OCI-LY3 (cell line): ENCODE measurements around the gene PITPNC1.
"Not testable (repeated sequence)": the region's sequence is repeated elsewhere in the genome, so short reads cannot be mapped to it uniquely, and the experiment has no call there.

Source experiments
- H2AFZ ChIP-seq: fragments of 200-600, 300-600 bp; shearing (Covaris generic); 2 replicates; pipeline ENCODE4 v1.6.0; 2014; ENCODE audit warnings: antibody characterized with exemption, low read depth, low read length
- H3K27ac ChIP-seq: fragments of 200-600, 300-600 bp; sonication (generic); 2 replicates; pipeline ENCODE4 v1.5.1; 2014; ENCODE audit warnings: mild to moderate bottlenecking, low read length, moderate library complexity, mixed read lengths
- H3K27me3 ChIP-seq: fragments of 200-600, 300-600 bp; sonication (generic); 2 replicates; pipeline ENCODE4 v1.6.1; 2014; ENCODE audit warnings: low read depth, low read length, mixed read lengths
- H3K36me3 ChIP-seq: fragments of 200-600, 300-600 bp; sonication (generic); replicated peaks from 2 replicates; pipeline ENCODE3; 2014; ENCODE audit warnings: low read depth, low read length, mixed read lengths
- H3K4me1 ChIP-seq: fragments of 300-600, 200-600 bp; sonication (generic); 2 replicates; pipeline ENCODE4 v1.6.1; 2014; ENCODE audit warnings: low read length, mixed read lengths
- H3K4me2 ChIP-seq: fragments of 200-600, 300-600 bp; sonication (generic); 2 replicates; pipeline ENCODE4 v1.6.1; 2014; ENCODE audit warnings: low read length, mixed read lengths
- H3K4me3 ChIP-seq: fragments of 300-600, 200-600 bp; sonication (generic); 2 replicates; pipeline ENCODE4 v1.5.1; 2014; ENCODE audit warnings: antibody characterized with exemption, mild to moderate bottlenecking, low read length, moderate library complexity
- H3K79me2 ChIP-seq: fragments of 300-600, 200-600 bp; shearing (Covaris generic); 2 replicates; pipeline ENCODE4 v1.6.1; 2014; ENCODE audit warnings: mild to moderate bottlenecking, low read length, mixed read lengths
- H3K9ac ChIP-seq: fragments of 300-600, 200-600 bp; shearing (Covaris generic); 2 replicates; pipeline ENCODE4 v1.6.0; 2014; ENCODE audit warnings: mild to moderate bottlenecking, low read length, moderate library complexity
- H3K9me3 ChIP-seq: fragments of 200-600, 300-600 bp; shearing (Covaris generic); 2 replicates; pipeline ENCODE4 v1.6.1; 2014; ENCODE audit warnings: low read length, mixed read lengths; ENCODE audit not compliant: insufficient read depth
- H4K20me1 ChIP-seq: fragments of 200-600, 300-600 bp; sonication (generic); 2 replicates; pipeline ENCODE4 v1.6.1; 2016; ENCODE audit warnings: low read length, mixed read lengths; ENCODE audit not compliant: insufficient read depth
- CTCF ChIP-seq: fragments of 200-600, 300-600 bp; sonication (generic); IDR thresholded peaks from 2 replicates; pipeline ENCODE4 v1.5.1; 2014; ENCODE audit warnings: antibody characterized with exemption, low read length, low read depth
- EZH2phosphoT487 ChIP-seq: fragments of 200-600 bp; shearing (Covaris generic); IDR thresholded peaks from 2 replicates; pipeline ENCODE4 v1.6.1; 2018; ENCODE audit warnings: antibody characterized with exemption, mixed run types, low read depth

PITPNC1 gene

GRCh38 chr17:67336859-67337258 is 40.2 kb upstream of the PITPNC1 start:
- no peaks in the 10 kb centered on the region for H3K79me2 ChIP-seq
- no peaks in the 10 kb centered on the region for H4K20me1 ChIP-seq
- H3K27ac ChIP-seq, result no peak overlapping the region
- H3K36me3 ChIP-seq, result peaks cover 31% of the 10 kb centered on the region
- 0 out of 2 replicates have a peak, but pooled peaks cover 2% of the 10 kb centered on the region for H3K4me1 ChIP-seq
- H3K9ac ChIP-seq, result no peak overlapping the region
- no peaks in the 10 kb centered on the region for H3K9me3 ChIP-seq
- H2AFZ ChIP-seq, result no peak overlapping the region
- no peak overlapping the region for H3K4me3 ChIP-seq
- TF ChIP-seq CTCF, result no peak
- no peak for TF ChIP-seq EZH2phosphoT487
- no peak overlapping the region for H3K4me2 ChIP-seq
- no peaks in the 10 kb centered on the region for H3K27me3 ChIP-seq

- not testable (repeated sequence) for H3K9ac ChIP-seq, H3K27me3 ChIP-seq, H4K20me1 ChIP-seq, H3K9me3 ChIP-seq, H3K79me2 ChIP-seq, H2AFZ ChIP-seq, H3K4me1 ChIP-seq, H3K4me2 ChIP-seq, H3K4me3 ChIP-seq, H3K27ac ChIP-seq
- H3K36me3 ChIP-seq, result peaks cover 44% of the 10 kb centered on the region
Measured at GRCh38 chr17:67338353-67338752, 38.7 kb upstream of the PITPNC1 start.

GRCh38 chr17:67343237-67343636 is 33.8 kb upstream of the PITPNC1 start:
- no peak overlapping the region for H2AFZ ChIP-seq
- H3K4me1 ChIP-seq, result 0 out of 2 replicates have a peak, but pooled peaks cover 2% of the 10 kb centered on the region
- H3K27me3 ChIP-seq, result no peaks in the 10 kb centered on the region
- no peaks in the 10 kb centered on the region for H3K9me3 ChIP-seq
- no peak overlapping the region for H3K4me3 ChIP-seq
- H3K79me2 ChIP-seq, result no peaks in the 10 kb centered on the region
- no peak overlapping the region for H3K4me2 ChIP-seq
- H3K36me3 ChIP-seq, result peaks cover 67% of the 10 kb centered on the region
- no peak overlapping the region for H3K9ac ChIP-seq
- TF ChIP-seq CTCF (no peak), EZH2phosphoT487 (no peak)
- no peaks in the 10 kb centered on the region for H4K20me1 ChIP-seq
- no peak overlapping the region for H3K27ac ChIP-seq

- H3K9ac ChIP-seq, result no peak overlapping the region
Measured at GRCh38 chr17:67347826-67348225, 29.3 kb upstream of the PITPNC1 start.

More at GRCh38 chr17:67347826-67348225, 29.3 kb upstream of the PITPNC1 start:
- TF ChIP-seq EZH2phosphoT487, result no peak
- no peak for TF ChIP-seq CTCF
- no peaks in the 10 kb centered on the region for H3K4me1 ChIP-seq
- H3K4me3 ChIP-seq, result no peak overlapping the region
- no peaks in the 10 kb centered on the region for H3K9me3 ChIP-seq
- H4K20me1 ChIP-seq, result no peaks in the 10 kb centered on the region; the same call in 1 of the 2 replicates
- no peaks in the 10 kb centered on the region for H3K27me3 ChIP-seq
- H3K27ac ChIP-seq, result no peak overlapping the region
- peaks cover 10% of the 10 kb centered on the region for H3K79me2 ChIP-seq
- H2AFZ ChIP-seq, result no peak overlapping the region
- no peak overlapping the region for H3K4me2 ChIP-seq
- peaks cover 66% of the 10 kb centered on the region for H3K36me3 ChIP-seq
